Mesenchymal stem cell (in vitro differentiated cells and primary cell): Measurements from ENCODE around the gene USP12.

Source experiments
- DNase-seq: peaks from one replicate; pipeline ENCODE4 v3.0.0-alpha.2; 2013
- H2AFZ ChIP-seq: one replicate; pipeline ENCODE4 v1.6.1; 2013; ENCODE audit warnings: low read depth, mild to moderate bottlenecking, control low read depth, inconsistent platforms, low read length, moderate library complexity
- H2AK5ac ChIP-seq: 2 replicates; pipeline ENCODE4 v1.6.1; 2013; ENCODE audit warnings: low read length, moderate library complexity, mild to moderate bottlenecking, inconsistent platforms; ENCODE audit not compliant: severe bottlenecking
- H2BK120ac ChIP-seq: one replicate; pipeline ENCODE4 v1.6.1; 2013; ENCODE audit warnings: low read depth, mild to moderate bottlenecking, inconsistent platforms, low read length, moderate library complexity
- H2BK12ac ChIP-seq, 2 experiments: one replicate each; pipeline ENCODE4 v1.6.1; 2013; ENCODE audit warnings: inconsistent platforms in 2 of 2, low read length in 2 of 2, mild to moderate bottlenecking in 2 of 2, moderate library complexity in 2 of 2, control low read depth in 1 of 2
- H2BK15ac ChIP-seq: one replicate; pipeline ENCODE4 v1.6.1; 2013; ENCODE audit warnings: mild to moderate bottlenecking, low read depth, inconsistent platforms; ENCODE audit not compliant: poor library complexity, severe bottlenecking
- H2BK5ac ChIP-seq: 2 replicates; pipeline ENCODE4 v1.6.1; 2013; ENCODE audit warnings: low read depth, mild to moderate bottlenecking, low read length, control low read depth, inconsistent platforms; ENCODE audit not compliant: poor library complexity, severe bottlenecking
- H3K14ac ChIP-seq, 2 experiments: one replicate each; pipeline ENCODE4 v1.6.1; 2013; ENCODE audit warnings: inconsistent platforms in 2 of 2, low read length in 2 of 2, control low read depth in 1 of 2, mild to moderate bottlenecking in 1 of 2, moderate library complexity in 1 of 2
- H3K18ac ChIP-seq, 2 experiments: one replicate each; pipeline ENCODE4 v1.6.1; 2013; ENCODE audit warnings: inconsistent platforms in 2 of 2, low read length in 2 of 2, control low read depth in 1 of 2, low read depth in 1 of 2, mild to moderate bottlenecking in 1 of 2
- H3K23ac ChIP-seq, 2 experiments: one replicate each; pipeline ENCODE4 v1.6.1; 2013; ENCODE audit warnings: inconsistent platforms in 2 of 2, low read length in 2 of 2, mild to moderate bottlenecking in 2 of 2, moderate library complexity in 2 of 2, control low read depth in 1 of 2
- H3K27ac ChIP-seq: 2 replicates; pipeline ENCODE4 v1.5.1; 2013; ENCODE audit warnings: mild to moderate bottlenecking, moderate library complexity, low read length, control low read depth, inconsistent platforms; ENCODE audit not compliant: poor library complexity, severe bottlenecking
- H3K27me3 ChIP-seq, 2 experiments: 2 replicates each; pipeline versions ENCODE4 v1.6.1 to v1.7.0; 2013; ENCODE audit warnings: low read length in 2 of 2, mild to moderate bottlenecking in 2 of 2, moderate library complexity in 2 of 2, control low read depth in 1 of 2, inconsistent platforms in 1 of 2; ENCODE audit not compliant: control insufficient read depth in 1 of 2, insufficient read depth in 1 of 2
- H3K36me3 ChIP-seq, 2 experiments: 2 replicates each; pipeline versions ENCODE4 v1.6.1 to v1.7.0; 2013; ENCODE audit warnings: low read length in 2 of 2, control low read depth in 1 of 2, inconsistent platforms in 1 of 2, low read depth in 1 of 2, mild to moderate bottlenecking in 1 of 2; ENCODE audit not compliant: insufficient read depth in 2 of 2, control insufficient read depth in 1 of 2
- H3K4ac ChIP-seq, 2 experiments: one replicate each; pipeline ENCODE4 v1.6.1; 2013; ENCODE audit warnings: inconsistent platforms in 2 of 2, low read length in 2 of 2, mild to moderate bottlenecking in 2 of 2, moderate library complexity in 2 of 2, control low read depth in 1 of 2, low read depth in 1 of 2
- H3K4me1 ChIP-seq: 2 replicates; pipeline ENCODE4 v1.6.1; 2013; ENCODE audit warnings: low read depth, low read length, control low read depth; ENCODE audit not compliant: control insufficient read depth, insufficient read depth
- H3K4me2 ChIP-seq: 2 replicates; pipeline ENCODE4 v1.6.1; 2013; ENCODE audit warnings: low read length, mild to moderate bottlenecking, inconsistent platforms; ENCODE audit not compliant: poor library complexity, severe bottlenecking
- H3K4me3 ChIP-seq, 2 experiments: 2 replicates each; pipeline versions ENCODE4 v1.5.1 to v1.7.0; 2013; ENCODE audit warnings: low read length in 2 of 2, mild to moderate bottlenecking in 2 of 2, control low read depth in 1 of 2, low read depth in 1 of 2; ENCODE audit not compliant: insufficient read depth in 1 of 2
- H3K79me1 ChIP-seq: replicated peaks from 2 replicates; pipeline ENCODE4 v1.6.1; 2013; ENCODE audit warnings: mild to moderate bottlenecking, control low read depth, low read length, inconsistent platforms; ENCODE audit not compliant: poor library complexity, severe bottlenecking
- H3K9ac ChIP-seq: 2 replicates; pipeline ENCODE4 v1.7.0; 2013; ENCODE audit warnings: mild to moderate bottlenecking, low read length, moderate library complexity
- H3K9me3 ChIP-seq: 2 replicates; pipeline ENCODE4 v1.7.0; 2013; ENCODE audit warnings: mild to moderate bottlenecking, low read length; ENCODE audit not compliant: control insufficient read depth
- H4K8ac ChIP-seq: one replicate; pipeline ENCODE4 v1.6.1; 2013; ENCODE audit warnings: inconsistent platforms, mild to moderate bottlenecking, low read length, moderate library complexity
- H4K91ac ChIP-seq: one replicate; pipeline ENCODE4 v1.6.1; 2013; ENCODE audit warnings: mild to moderate bottlenecking, low read length, inconsistent platforms
- WGBS: methylation state at CpG from one replicate; pipeline ENCODE4 v1.1.7; 2013; ENCODE audit warnings: mixed read lengths; 5-methylcytosine and 5-hydroxymethylcytosine counted together

Gene USP12

GRCh38 chr13:27101847-27102246 is 69.8 kb downstream of the USP12 start:
- Histone ChIP-seq H2AK5ac (no peak overlapping the region), H2AFZ (no peak overlapping the region), H2BK15ac (no peak overlapping the region), H3K27ac (no peak overlapping the region), H3K36me3 (peaks cover 3 to 55% of the 10 kb centered on the region in 2 experiments), H3K9me3 (no peaks in the 10 kb centered on the region), H2BK12ac (no peak overlapping the region), H3K4me1 (no peaks in the 10 kb centered on the region), H3K79me1 (peaks cover 26% of the 10 kb centered on the region), H3K9ac (no peak overlapping the region), H2BK120ac (no peak overlapping the region), H3K14ac (no peak overlapping the region), H3K23ac (no peak overlapping the region), H4K91ac (no peak overlapping the region), H3K4me2 (no peak overlapping the region), H3K27me3 (no peaks in the 10 kb centered on the region), H4K8ac (no peak overlapping the region), H3K18ac (no peak overlapping the region), H2BK5ac (no peak overlapping the region), H3K4me3 (no peak overlapping the region), H3K4ac (no peak overlapping the region)
- DNase-seq: no peak
- WGBS: 100% methylated on average over 2 of the region's 3 CpGs

GRCh38 chr13:27101289-27101688 is 70.3 kb downstream of the USP12 start:
- Histone ChIP-seq H3K9ac (no peak overlapping the region), H2BK12ac (no peak overlapping the region), H3K27ac (no peak overlapping the region), H3K36me3 (peaks cover 3 to 55% of the 10 kb centered on the region in 2 experiments), H4K8ac (no peak overlapping the region), H3K18ac (no peak overlapping the region), H2BK5ac (no peak overlapping the region), H3K4me3 (no peak overlapping the region), H3K79me1 (peaks cover 26% of the 10 kb centered on the region), H2AK5ac (no peak overlapping the region), H2BK15ac (no peak overlapping the region), H3K4me2 (no peak overlapping the region), H2AFZ (no peak overlapping the region), H4K91ac (no peak overlapping the region), H3K4me1 (no peaks in the 10 kb centered on the region), H2BK120ac (no peak overlapping the region), H3K9me3 (no peaks in the 10 kb centered on the region), H3K23ac (no peak overlapping the region), H3K27me3 (no peaks in the 10 kb centered on the region), H3K14ac (no peak overlapping the region), H3K4ac (no peak overlapping the region)
- no peak for DNase-seq
- no CpG with 5 or more reads among the region's 1 CpG for WGBS

GRCh38 chr13:27097691-27098090 is 73.9 kb downstream of the USP12 start:
- no peak overlapping the region for H3K4ac ChIP-seq
- no peak overlapping the region for H3K23ac ChIP-seq
- no peak overlapping the region for H4K8ac ChIP-seq
- H3K4me3 ChIP-seq: no peak overlapping the region
- no peak overlapping the region for H4K91ac ChIP-seq
- no peak overlapping the region for H3K9ac ChIP-seq
- no peak overlapping the region for H3K18ac ChIP-seq
- no peak overlapping the region for H2BK120ac ChIP-seq
- DNase-seq: no peak
- H3K36me3 ChIP-seq: peaks cover 8 to 59% of the 10 kb centered on the region in 2 experiments
- H3K79me1 ChIP-seq: peaks cover 26% of the 10 kb centered on the region
- H3K4me2 ChIP-seq: no peak overlapping the region
- H3K9me3 ChIP-seq: no peaks in the 10 kb centered on the region
- H2BK12ac ChIP-seq: no peak overlapping the region
- no peak overlapping the region for H3K27ac ChIP-seq
- no peak overlapping the region for H2BK15ac ChIP-seq
- H3K27me3 ChIP-seq: no peaks in the 10 kb centered on the region
- no peak overlapping the region for H2AFZ ChIP-seq
- H2AK5ac ChIP-seq: no peak overlapping the region
- H3K14ac ChIP-seq: no peak overlapping the region
- no peak overlapping the region for H2BK5ac ChIP-seq
- no peaks in the 10 kb centered on the region for H3K4me1 ChIP-seq

- peaks cover 15% of the 10 kb centered on the region for H3K79me1 ChIP-seq
- H3K4me3 ChIP-seq: no peak overlapping the region
- no peak overlapping the region for H3K4me2 ChIP-seq
- no peak overlapping the region for H3K14ac ChIP-seq
- H3K27me3 ChIP-seq: no peaks in the 10 kb centered on the region
- H3K9me3 ChIP-seq: no peaks in the 10 kb centered on the region
- no peak overlapping the region for H2AK5ac ChIP-seq
- no peak overlapping the region for H3K4ac ChIP-seq
- no peak for DNase-seq
- H2BK12ac ChIP-seq: no peak overlapping the region
- no peak overlapping the region for H2BK5ac ChIP-seq
- H3K4me1 ChIP-seq: peaks cover 3% of the 10 kb centered on the region
- no peak overlapping the region for H4K8ac ChIP-seq
- H2AFZ ChIP-seq: no peak overlapping the region
- WGBS: over 99% methylated on average over 4 of the region's 4 CpGs
- no peak overlapping the region for H2BK120ac ChIP-seq
- no peak overlapping the region for H3K18ac ChIP-seq
- no peak overlapping the region for H2BK15ac ChIP-seq
- no peak overlapping the region for H4K91ac ChIP-seq
- no peak overlapping the region for H3K9ac ChIP-seq
- no peak overlapping the region for H3K27ac ChIP-seq
- no peak overlapping the region for H3K23ac ChIP-seq
- H3K36me3 ChIP-seq: peaks cover 8 to 77% of the 10 kb centered on the region in 2 experiments
These were observed 80.2 kb downstream of the USP12 start for GRCh38 chr13:27091451-27091850.
